IPS-NIHi11 (cell line): Measurements from ENCODE around the gene SYTL3.
A peak's percentile ranks its signal among the peaks of the same experiment; 100 is the strongest.
"Not testable (repeated sequence)": the region's sequence is repeated elsewhere in the genome, so short reads cannot be mapped to it uniquely, and the experiment has no call there.

Source experiments
- DNase-seq: peaks from one replicate; pipeline ENCODE4 v3.0.0; 2012; ENCODE audit warnings: mixed read lengths, low spot score

SYTL3 gene

DNA sequence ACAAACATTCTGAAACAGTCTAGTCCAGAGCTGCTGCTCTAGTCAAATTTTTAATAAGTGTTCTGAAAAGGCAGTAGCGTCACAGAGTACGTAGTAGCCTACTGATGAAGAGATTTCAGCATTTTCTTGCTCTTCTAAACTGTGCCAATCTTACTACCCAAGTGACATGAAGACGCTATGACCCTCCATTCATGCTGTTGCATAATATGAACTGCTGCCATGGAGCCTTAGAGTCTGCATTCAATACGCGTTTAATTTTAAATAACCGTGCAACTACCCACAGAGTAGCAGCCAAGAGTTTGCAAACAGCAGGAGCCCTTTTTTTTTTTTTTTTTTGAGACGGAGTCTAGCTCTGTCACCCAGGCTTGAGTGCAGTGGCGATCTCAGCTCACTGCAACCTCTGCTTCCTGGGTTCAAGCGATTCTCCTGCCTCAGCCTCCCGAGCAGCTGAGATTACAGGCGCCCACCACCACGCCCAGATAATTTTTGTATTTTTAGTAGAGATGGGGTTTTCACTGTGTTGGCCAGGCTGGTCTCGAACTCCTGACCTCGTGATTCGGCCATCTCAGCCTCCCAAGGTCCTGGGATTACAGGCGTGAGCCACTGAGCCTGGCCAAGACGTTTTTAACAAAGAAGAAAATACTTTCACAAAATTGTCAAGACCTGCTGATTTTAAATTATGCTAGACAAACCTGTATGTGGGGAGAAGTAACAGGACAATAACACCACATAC lies 125.0 kb downstream of the SYTL3 start:
- DNase-seq: no peak

DNA sequence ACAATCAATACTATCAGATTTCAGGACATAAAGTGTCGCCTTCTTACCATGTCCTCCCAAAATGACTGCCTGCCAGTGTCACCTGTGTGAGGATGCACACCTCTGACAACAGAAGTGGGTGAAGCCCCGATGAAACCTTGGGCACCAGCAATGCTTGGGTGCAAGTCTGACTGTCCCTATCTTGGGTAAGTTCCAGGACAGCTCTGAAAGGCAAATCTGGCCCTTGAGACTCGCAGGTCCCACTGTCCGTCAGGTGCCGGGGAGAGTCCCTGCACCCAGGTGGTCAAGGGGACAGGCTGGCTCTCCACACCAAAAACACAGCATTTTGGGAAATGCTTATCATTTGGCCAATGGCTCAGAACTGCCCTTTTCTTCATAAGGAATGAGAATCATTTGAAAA lies 126.0 kb downstream of the SYTL3 start:
- no peak for DNase-seq

DNA sequence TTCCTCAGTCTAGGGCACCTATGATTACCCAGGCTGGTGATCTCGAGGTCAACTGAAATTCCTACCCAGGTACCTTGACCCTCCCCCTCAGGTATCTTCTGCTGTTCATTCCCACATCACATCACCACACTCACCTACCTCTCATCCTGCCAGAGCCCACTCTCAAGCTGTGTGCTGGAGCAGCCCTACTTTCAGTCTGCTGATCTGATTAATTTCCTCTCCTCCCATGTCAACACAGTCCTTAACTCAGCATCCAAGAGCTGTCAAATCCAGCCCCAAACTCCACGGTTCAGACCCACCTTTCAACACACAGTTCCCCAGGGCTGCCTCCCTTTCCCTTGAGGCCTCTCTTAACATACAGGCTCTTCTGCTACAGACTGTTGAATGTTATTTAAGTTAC lies 126.9 kb downstream of the SYTL3 start:
- DNase-seq: no peak

DNA sequence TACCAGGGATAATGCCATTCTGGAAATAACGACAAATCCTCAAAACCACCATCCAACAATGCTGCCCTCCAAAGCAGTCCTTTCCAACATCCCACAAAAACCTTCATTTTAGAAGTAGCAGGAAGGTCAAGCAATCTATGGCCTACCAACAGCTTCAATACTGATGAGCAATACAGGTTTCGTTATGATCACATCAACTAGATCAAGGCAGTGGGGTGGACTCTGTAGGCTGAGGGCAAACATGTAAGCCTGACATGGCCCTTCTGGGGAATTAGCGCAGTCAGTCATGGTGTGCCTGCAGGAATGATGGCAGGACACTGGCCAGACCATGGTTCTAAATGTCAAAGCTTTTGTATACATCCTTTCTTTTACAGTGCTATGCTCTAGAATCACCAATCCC lies 127.7 kb downstream of the SYTL3 start:
- DNase-seq: no peak

DNA sequence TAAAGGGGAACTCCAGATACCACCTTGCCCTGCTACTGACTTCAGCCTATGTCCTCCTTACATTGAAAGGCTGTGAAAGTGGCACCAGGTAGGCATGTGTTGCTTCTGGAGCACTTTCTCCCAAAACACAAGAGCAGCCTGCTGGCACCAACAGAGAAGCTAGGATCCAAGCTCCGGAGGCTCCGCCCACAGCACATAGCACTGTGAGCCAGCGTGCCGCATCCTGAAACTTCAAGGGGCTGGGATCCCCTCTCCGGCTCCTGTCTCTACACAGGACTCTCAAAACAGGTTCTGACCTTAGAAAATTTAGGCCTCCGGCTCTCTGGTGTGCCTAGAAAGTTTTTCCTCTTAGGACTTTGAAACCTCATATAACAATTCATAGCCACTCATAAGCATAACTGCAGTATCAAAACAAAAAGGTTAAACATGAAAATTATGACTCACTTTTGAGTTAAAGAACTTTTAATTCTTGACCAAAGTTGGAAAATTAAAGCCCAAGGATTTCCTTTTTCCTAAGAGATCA lies 128.2 kb downstream of the SYTL3 start:
- no peak for DNase-seq

DNA sequence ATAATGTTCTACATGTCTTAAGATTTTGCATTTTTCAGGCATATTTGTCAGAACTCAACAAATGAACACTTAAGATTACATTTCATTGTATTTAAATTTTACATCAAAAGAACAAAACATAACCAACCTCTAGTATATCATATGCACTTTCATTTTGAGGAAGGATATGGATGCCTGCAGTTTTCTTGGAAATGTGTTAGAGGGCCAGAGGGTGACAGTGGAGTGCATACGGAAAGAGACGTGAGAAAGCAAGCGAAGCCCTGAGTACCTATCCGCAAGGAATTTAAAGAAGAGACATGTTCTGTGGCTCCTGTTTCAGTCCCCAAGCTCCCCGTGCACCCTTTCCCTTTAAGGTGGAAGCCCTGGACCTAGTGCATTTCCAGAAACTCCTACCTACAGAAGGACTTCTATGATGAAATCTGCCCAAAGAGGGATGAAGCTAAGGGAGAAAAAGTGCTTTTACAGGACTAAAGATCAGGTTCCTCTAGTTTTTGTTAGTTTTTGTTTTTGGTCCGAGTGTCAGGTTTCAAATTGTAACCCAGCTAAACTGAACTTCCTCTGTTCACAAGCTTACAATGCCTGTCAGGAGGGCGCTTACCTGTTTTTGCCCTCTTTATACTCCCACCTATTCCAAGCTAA lies 130.5 kb downstream of the SYTL3 start:
- no peak for DNase-seq

DNA sequence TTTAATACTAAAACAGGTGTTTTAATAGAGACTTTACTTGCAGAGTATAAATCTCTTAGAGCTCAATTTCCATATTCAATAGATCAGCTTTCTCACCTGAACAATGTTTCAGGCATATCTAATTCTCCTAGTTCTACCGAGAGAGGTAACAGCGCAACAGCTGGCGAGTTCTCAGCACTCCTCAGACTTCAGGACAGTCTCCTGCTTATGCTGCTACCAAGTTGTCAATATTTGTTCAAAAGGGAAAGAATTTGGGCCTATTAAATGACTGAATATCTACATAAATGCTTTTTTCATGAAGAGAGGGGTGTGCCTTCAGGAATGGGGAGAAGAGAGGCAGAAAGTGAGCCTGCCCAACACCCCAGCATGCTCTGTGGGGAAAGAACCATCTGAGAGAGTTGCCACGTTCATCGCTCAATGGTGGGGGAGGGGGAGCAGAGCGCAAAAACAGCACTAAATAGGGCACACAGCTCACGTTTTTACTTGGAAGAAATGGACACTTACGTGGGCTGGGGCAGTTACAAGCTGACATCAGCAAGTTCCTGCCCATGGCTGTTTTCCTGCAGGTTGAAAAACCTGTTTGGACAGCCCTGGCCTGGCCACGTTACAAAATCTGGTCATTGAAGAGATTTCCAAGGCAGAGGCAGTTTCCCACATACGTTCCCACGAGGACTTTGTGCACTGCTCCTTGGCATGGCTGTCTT lies 131.3 kb downstream of the SYTL3 start:
- peak; percentile 30 for DNase-seq

DNA sequence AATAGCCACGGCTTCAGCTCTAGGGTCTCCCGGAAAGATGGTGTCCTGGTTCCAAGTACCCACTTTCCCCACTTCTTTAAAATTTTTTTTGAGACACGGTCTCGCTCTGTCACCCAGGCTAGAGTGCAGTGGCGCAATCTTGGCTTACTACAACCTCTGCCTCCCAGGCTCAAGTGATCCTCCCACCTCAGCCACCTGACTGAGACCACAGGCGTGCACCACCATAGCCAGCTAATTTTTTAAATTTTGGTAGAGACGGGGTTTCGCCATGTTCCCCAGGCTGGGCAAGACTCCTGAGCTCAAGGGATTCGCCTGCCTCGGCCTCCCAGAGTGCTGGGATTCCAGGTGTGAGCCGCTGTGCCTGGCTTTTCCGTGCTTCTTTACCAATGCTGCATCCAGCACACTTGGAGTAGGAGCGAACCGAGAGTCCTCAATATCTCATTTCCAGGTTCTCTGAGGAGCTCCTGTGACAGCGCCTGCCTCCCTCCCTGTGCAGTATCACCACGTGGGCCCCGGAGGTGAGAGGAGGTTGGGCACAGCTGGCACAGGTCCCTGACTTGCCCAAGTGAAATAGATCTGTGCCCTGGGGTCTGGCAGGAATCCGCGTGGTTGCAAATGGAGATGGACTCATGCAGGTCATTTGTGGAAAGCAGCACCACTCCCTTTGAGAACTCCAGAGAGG lies 132.0 kb downstream of the SYTL3 start:
- DNase-seq: no peak

DNA sequence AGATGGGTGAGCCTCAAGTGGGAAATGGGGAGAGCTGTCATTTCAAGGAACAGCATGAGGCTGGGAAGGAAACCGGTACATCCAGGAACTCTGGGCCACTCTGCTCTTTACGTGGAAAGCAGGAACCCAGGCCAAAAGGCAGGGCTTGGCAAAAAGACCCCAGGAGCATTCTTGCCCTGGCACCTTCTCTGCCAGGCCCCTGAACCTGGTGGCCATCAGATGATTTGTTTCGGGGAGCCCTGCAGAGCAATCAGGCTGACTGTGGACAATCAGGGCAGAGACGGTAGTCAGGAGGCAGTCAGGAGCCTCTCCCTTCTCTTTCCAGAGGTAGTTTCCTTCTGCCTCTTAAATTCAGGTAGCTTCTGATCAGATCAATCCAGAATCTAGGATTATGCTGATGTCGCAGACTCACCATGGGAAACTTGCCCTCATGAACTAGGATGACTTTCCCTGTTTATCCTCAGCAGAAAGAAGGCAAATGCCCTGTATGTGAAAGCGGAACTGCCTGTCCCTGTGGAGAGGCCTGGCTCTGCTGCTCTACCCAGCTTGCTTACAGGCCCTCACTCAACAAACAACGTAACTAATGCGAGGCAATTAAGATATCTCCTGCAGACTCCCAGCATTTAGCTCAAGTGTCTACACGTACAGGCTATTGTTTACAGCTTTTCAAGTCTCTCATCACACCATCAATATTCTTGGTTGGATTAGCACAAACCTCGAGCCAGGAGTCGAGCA lies 132.7 kb downstream of the SYTL3 start:
- DNase-seq: no peak

DNA sequence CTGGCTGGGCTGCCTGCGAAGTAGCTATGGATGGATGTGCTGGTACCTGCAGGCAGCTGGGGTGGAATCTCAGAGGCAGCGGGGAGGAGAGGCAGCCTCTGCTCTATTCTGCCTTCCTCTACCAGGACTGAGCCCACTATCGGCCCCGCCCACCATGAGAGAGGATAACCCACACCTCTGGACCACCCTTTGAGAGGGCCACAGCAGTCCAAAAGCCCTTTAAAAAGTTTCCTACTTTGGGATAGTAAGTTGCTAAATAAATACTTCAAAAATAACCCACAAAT lies 133.3 kb downstream of the SYTL3 start:
- no peak for DNase-seq

DNA sequence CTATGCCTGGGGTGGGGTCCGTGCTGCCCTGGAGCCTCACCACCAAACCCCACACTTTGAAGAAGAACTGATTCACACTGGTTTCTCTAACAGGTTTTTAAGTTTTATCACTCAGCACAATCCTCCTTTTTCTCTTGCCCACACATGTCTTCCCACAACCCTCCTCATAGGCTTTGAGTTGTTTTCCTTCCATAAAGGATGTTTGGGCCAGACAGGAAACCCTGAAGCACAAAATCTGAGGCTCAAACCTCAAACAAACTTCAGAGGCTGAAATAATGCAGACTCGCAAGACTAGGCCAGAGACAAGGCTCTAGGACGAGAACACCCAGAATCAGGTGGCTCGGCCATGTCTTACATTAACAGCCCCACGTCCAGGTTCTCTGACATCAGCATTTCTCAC lies 134.0 kb downstream of the SYTL3 start:
- DNase-seq: no peak

DNA sequence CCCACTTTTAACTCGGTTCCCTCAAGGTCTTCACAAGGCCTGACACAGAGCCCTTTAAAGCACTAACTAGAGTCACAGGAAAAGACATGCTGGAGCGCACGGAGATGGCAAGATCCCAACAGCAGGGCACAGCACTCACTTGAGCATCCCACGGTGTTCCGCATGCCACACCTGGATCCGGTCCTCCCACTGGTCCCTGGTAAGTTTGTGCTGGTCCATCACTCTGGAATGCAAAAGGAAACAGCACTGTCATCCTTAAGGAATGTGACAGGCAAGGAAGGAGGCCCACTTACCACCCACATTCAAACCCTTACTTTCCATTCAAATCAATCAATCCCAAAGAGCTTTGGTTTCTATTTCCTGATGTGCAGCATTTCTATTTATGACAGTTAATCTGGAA lies 134.7 kb downstream of the SYTL3 start:
- no peak for DNase-seq

DNA sequence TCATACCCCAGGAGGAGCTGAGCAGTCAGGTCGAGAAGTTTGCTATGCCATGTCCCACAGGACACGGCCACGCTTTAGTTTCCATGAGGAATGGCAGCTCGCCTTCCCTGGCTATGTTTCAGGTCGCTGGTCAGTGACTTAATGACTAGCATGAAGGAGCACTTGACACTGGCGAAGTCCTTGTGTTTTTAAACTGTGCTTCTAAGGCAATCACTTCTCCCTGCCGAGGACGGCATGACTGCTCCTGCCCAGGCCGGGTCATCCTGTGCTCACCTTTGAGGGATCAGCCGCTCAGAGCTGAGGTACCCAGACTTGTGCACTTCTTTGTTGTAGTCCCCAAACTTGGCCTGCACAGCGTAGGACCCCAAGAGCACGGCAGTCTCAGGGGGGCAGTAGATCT lies 135.2 kb downstream of the SYTL3 start:
- no peak for DNase-seq

DNA sequence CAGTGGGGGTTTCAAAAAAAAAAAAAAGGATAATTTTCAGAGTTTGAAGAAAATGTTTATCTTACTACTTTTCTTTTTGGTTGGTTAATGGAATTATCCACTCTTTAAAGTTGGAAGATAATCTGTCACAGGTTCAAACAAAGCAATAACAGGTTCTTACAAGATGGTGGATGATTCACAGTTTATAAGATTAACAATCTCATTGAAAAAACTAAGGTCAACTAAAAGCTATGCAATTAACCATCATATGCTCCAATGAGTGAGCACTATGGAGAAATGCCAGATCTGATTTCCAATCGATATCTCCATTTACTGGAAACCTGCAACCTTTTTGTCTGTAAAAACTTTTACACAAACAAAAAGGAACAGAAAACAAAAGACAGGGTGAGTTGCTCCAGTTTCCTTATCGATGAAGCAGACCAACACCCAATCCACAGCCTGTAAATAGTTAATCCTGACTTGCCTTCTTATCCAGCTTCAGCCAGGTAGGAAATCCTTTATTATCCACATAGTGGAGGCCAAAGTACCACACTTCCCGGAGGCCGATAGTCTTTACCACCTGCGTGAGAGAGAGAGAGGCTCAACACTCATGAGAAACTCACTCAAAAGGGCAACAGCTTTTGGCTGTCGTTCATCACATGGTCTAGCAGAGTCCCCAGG lies 136.9 kb downstream of the SYTL3 start:
- DNase-seq: no peak

DNA sequence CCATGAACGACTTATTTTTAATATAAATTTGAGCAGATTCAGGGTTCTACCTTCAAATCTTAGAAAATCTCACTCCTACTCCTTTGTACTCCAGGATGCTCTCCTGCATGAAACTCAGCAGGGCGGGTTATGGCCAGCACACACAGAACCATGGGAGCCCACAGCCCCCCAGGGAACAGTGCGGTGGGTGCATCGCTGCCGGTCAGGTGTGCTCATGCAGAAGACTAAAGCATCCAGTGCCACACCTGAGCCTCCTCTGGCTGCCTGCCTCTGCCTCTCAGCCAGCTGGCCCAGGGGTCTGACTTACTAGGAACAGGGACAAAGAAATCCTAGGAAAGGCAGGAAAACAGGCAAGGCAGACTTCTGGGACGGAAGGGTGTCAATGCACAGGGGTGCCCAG lies 137.5 kb downstream of the SYTL3 start:
- no peak for DNase-seq

DNA sequence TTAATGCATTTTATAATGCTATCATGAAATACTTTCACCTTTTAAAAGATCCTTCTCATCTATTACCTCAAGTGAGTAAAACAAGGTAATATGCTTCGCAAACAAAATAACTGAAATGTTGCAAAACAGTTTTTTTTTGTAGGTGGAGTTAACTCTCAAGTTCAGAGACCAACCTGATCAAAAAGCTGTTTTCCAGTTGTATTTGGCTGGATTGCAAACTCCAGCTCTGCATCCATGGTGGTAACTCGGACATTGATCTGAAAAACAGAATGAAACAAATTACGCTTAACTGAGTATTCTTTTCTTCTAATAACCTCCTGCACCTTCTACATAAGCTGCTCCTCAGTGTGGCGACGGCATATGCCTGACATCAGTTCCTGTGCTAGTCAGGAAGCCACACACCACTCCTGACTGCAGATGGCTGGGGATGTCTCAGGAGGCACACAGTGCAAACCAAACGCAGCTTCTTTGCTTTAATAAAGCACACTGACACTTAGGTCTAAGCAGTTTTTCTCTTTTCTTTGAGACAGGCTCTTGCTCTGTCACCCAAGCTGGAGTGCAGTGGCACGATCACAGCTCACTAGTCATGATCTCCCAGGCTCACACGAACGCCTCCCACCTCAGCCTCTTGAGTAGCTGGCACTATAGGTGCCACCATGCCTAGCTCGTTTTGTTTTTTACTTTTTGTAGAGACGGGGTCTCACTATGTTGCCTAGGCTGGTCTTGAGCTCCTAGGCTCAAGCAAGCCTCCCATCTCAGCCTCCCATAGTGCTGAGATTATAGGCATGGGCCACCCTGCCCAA lies 139.5 kb downstream of the SYTL3 start:
- no peak for DNase-seq

DNA sequence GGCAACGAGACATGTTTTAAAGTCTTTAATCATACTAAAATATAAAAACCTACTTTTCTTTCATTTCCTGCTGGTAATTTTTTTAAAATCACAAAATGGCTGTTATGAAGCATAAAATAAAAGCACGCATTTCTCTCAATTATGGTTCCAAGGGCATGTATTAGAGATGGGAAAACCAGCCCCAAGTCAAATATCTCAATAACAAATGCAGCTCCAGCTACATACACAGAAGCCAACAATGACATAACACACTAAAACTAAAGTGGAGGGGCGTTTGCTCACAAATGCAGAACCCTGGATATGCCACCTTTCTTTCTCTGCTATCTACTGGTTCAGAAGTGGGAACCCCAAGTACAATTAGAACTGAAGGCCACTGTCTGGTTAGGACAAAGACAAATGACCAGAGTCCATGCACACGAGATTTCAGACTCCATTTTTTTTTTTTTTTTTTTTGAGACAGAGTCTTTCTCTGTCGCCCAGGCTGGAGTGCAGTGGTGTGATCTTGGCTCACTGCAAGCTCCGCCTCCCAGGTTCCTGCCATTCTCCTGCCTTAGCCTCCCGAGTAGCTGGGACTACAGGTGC lies 141.5 kb downstream of the SYTL3 start:
- DNase-seq: no peak

DNA sequence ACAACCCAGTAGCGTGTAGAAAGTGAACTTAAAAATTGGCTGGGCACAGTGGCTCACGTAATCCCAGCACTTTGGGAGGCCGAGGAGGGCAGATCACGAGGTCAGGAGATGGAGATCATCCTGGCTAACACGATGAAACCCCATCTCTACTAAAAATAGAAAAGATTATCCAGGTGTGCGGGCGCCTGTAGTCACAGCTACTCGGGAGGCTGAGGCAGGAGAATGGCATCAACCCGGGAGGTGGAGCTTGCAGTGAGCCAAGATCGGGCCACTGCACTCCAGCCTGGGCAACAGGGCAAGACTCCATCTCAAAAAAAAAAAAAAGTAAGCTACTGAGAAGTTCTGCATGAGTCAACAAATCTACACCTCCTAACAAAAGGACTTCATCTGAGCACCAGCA lies 142.7 kb downstream of the SYTL3 start:
- DNase-seq: not testable (repeated sequence)

DNA sequence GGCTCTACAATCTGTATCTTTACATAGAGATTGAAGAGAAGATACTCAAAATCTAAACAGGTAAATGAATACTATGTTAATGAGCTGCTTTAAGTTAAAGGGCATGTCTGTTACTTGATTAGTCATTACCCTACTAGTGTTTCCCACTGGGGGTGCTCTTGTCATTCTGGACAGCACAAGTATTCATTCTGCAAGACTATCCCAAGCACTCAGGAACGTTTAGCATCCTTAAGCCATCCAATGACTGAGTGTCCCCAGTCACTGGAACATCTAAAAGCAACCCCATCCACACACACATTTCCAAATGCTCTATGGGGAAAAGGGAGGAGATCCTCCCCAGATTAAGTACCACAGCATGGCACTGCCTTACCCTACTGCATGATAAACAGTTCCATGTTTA lies 143.6 kb downstream of the SYTL3 start:
- DNase-seq: peak; percentile 51

DNA sequence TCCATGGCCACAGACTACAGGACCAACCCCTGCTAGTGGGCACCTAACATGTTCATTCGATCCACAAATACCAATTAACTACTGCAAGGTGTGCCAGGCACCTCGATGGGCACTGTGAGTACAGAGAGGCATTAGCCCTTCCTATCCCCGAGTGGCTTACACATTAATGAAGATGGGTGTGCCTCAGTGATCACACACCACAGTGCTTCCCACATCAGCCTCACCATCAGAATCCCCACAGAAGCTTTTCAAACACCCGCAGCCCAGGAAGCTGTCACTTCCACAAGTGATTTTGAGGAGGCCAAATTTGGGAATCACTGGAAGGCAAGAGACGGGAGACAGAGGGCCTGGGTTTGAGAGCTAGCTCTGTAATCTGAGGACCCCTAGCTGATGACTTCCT lies 145.7 kb downstream of the SYTL3 start:
- no peak for DNase-seq
